LNCAP (cell line): Measurements from ENCODE around the gene CIAO1.

Experiments
- TF ChIP-seq, protein P1 (sequence below): fragments of 450-650 bp; IDR thresholded peaks from 2 replicates; pipeline ENCODE4 v1.5.1; 2017; ENCODE audit warnings: mild to moderate bottlenecking

The CIAO1 gene

DNA sequence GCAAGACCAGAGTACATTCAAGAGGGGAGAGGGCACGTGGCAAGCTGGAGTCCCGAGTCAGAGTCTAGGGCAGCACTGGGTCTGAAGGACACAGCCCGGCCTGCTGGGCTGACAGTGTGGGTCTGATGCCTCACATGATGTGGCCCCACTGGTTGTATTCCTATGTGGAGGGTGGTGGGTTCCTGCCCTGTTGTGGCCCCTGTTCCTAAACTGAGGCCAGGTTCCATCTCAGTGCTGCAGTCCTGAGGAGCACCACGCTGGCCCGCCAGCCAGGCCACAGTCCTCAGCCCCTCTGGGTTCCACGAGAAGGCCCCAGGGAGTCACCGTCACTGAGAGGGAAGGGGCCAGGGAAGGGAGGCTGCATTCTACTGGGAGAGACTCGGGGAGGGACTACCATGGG lies 13.5 kb upstream of the CIAO1 start:
- TF ChIP-seq, protein P1, sequence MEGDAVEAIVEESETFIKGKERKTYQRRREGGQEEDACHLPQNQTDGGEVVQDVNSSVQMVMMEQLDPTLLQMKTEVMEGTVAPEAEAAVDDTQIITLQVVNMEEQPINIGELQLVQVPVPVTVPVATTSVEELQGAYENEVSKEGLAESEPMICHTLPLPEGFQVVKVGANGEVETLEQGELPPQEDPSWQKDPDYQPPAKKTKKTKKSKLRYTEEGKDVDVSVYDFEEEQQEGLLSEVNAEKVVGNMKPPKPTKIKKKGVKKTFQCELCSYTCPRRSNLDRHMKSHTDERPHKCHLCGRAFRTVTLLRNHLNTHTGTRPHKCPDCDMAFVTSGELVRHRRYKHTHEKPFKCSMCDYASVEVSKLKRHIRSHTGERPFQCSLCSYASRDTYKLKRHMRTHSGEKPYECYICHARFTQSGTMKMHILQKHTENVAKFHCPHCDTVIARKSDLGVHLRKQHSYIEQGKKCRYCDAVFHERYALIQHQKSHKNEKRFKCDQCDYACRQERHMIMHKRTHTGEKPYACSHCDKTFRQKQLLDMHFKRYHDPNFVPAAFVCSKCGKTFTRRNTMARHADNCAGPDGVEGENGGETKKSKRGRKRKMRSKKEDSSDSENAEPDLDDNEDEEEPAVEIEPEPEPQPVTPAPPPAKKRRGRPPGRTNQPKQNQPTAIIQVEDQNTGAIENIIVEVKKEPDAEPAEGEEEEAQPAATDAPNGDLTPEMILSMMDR: no peak

GRCh38 chr2:96253006-96253405 lies 13.0 kb upstream of the CIAO1 start:
- TF ChIP-seq, protein P1: no peak

- TF ChIP-seq, protein P1: no peak
Observed at GRCh38 chr2:96254571-96254970, 11.5 kb upstream of the CIAO1 start.

- TF ChIP-seq, protein P1: no peak
Observed at GRCh38 chr2:96256611-96257113, 9.4 kb upstream of the CIAO1 start.

- TF ChIP-seq, protein P1: no peak
Observed at GRCh38 chr2:96258166-96259022, 7.6 kb upstream of the CIAO1 start.

- TF ChIP-seq, protein P1: no peak
Observed at GRCh38 chr2:96259497-96259921, 6.5 kb upstream of the CIAO1 start.

GRCh38 chr2:96260387-96261260 lies 5.4 kb upstream of the CIAO1 start:
- TF ChIP-seq, protein P1: peak; percentile 60; the same call in 1 of the 2 replicates
